HG03460 (cell line): ENCODE data around the gene SLC13A2.

ENCODE experiments used
- ATAC-seq: cut with Tn5 transposase; IDR thresholded peaks from one replicate; pipeline ENCODE4 v1.9.1; 2021; ENCODE audit not compliant: unreplicated experiment

Gene SLC13A2

GRCh38 chr17:28533091-28533807 is 59.8 kb downstream of the SLC13A2 start:
- no peak for ATAC-seq

- no peak for ATAC-seq
Observed at GRCh38 chr17:28534740-28535375, 61.4 kb downstream of the SLC13A2 start.

GRCh38 chr17:28536532-28537218 is 63.2 kb downstream of the SLC13A2 start:
- ATAC-seq: no peak

GRCh38 chr17:28537219-28537610 is 63.8 kb downstream of the SLC13A2 start:
- ATAC-seq: no peak

- no peak for ATAC-seq
Observed at GRCh38 chr17:28538296-28538895, 65.0 kb downstream of the SLC13A2 start.

- no peak for ATAC-seq
Observed at GRCh38 chr17:28540231-28540630, 66.8 kb downstream of the SLC13A2 start.

- no peak for ATAC-seq
Observed at GRCh38 chr17:28541439-28541838, 68.0 kb downstream of the SLC13A2 start.

GRCh38 chr17:28544402-28545140 is 71.1 kb downstream of the SLC13A2 start:
- no peak for ATAC-seq

- no peak for ATAC-seq
Observed at GRCh38 chr17:28545141-28545503, 71.7 kb downstream of the SLC13A2 start.

- ATAC-seq: no peak
Observed at GRCh38 chr17:28545787-28546415, 72.5 kb downstream of the SLC13A2 start.

GRCh38 chr17:28547096-28547622 is 73.7 kb downstream of the SLC13A2 start:
- no peak for ATAC-seq
